Fibroblast of villous mesenchyme (primary cell): ENCODE results near the gene GNG3. TPM values are rescaled to one million over a fixed set of nuclear protein-coding genes. Genes with fewer than 3 reads are reported as not detected.

Experiments used
- DNase-seq: peaks from one replicate; pipeline ENCODE4 v3.0.0-alpha.2; 2010; ENCODE audit warnings: low read depth
- H3K4me3 ChIP-seq: 2 replicates; pipeline ENCODE4 v1.5.1; 2011; ENCODE audit warnings: low read depth, mild to moderate bottlenecking, low read length
- total RNA-seq: library from RNA; depleted of rRNA; stranded (reverse); fragments of >200 nt; gene quantifications from 2 replicates; pipeline ENCODE4 v1.2.3, GENCODE V29; 2012
- TF ChIP-seq, protein P1 (sequence below): IDR thresholded peaks from 2 replicates; pipeline ENCODE4 v1.5.1; 2012; ENCODE audit warnings: low read depth, mild to moderate bottlenecking, low read length; ENCODE audit not compliant: insufficient read depth

Gene GNG3
- total RNA-seq, 1 donor, result not detected

DNA sequence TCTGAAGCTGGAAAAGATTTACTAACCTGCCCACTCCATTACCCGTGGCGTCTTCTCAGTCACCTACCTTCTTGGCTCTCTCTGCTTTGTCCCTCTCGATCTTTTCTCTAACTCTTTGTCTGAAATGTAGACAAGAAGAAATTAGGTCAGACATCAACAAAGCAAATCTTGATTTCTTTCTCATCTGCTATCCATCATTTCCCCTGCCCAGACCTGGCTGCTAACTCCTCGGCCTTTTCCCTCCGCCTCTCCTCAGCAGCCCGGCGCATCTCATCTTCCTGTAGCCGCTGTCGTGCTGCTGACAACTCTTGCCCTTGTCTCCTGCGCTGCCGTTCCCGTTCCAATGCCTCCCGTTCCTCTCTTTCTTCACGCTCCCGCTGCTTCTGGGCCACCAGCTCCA lies 29.8 kb upstream of the GNG3 start:
- H3K4me3 ChIP-seq, result peak overlapping the region; percentile 99
- no peak for DNase-seq
- TF ChIP-seq, protein P1, sequence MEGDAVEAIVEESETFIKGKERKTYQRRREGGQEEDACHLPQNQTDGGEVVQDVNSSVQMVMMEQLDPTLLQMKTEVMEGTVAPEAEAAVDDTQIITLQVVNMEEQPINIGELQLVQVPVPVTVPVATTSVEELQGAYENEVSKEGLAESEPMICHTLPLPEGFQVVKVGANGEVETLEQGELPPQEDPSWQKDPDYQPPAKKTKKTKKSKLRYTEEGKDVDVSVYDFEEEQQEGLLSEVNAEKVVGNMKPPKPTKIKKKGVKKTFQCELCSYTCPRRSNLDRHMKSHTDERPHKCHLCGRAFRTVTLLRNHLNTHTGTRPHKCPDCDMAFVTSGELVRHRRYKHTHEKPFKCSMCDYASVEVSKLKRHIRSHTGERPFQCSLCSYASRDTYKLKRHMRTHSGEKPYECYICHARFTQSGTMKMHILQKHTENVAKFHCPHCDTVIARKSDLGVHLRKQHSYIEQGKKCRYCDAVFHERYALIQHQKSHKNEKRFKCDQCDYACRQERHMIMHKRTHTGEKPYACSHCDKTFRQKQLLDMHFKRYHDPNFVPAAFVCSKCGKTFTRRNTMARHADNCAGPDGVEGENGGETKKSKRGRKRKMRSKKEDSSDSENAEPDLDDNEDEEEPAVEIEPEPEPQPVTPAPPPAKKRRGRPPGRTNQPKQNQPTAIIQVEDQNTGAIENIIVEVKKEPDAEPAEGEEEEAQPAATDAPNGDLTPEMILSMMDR, result no peak

- peak overlapping the region; percentile 99 for H3K4me3 ChIP-seq
- TF ChIP-seq, protein P1, result no peak
- DNase-seq, result no peak
Measured at GRCh38 chr11:62678433-62678769, 29.1 kb upstream of the GNG3 start.

DNA sequence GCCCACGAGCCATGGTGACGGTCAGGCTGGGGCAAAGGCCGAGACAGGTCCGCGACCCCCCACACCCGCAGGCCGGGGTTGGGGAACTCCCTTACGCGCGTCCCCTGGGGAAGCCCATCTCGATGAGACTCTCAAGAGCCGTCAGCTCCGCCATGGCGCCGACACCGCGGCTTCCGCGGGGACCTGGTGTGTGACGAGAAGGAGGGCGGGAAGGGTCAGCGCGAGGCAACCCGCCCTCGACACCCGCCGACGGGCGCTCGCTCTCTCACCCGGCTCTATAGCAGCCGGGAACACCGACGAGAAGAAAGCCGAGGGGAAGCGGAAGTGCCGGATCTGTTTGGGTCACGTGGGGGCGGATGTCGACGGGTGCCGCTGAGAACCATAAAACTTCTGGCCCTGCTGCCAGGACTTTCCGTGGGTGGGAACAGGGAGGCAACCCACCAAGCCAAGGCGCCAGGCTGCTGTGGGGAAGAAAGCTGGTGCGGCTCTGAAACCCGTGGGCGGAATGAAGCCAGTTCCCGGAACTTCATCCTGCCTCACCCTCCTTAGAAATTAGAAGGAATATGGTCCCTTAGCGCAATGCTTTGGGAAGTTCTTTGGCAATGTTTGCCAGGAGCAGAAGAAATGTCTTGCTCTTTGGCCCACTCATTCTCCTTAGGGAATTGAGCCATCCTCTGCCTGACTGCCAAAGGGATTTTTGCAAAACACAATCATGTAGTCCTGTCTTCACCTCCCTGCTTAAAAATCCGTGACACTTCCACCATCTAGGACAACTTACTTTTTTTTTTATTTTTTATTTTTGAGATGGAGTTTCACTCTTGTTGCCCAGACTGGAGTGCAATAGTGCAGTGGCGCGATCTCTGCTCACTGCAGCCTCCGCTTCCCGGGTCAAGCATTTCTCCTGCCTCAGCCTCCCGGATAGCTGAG lies 28.4 kb upstream of the GNG3 start, which contains the start of gene UBXN1:
Gene UBXN1, minus strand, starts transcription at position 304 of the 927 bp plus-strand sequence. Its CDS starts 150 bp downstream, at position 154.
- peak within 1 kb of the TSS; percentile 99 for H3K4me3 ChIP-seq
- TF ChIP-seq, protein P1, result no peak
- DNase-seq, result peak; percentile 89

DNA sequence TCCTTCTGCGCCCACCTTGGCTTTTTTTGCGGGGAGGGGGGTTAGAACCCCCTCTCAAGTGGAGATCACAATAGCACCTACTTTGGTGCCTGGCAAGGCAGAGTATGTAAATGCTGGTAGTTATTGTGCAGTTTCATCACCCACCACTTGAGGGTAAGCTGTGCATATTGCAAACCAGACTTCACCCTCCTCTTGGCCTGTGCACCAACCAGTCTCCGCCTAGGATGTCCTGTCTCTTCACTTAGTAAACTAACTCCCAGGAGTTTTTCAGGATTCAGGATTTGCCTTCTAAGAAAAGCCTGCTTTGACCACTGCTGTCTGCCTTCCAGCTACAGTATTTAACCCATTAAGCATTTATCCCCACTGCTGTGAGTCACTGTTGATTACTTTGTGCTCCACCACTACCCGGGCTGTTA lies 26.6 kb upstream of the GNG3 start:
- DNase-seq, result peak; percentile 85
- TF ChIP-seq, protein P1, result peak; percentile 78
- H3K4me3 ChIP-seq, result no peak overlapping the region

GRCh38 chr11:62682518-62682917 lies 25.0 kb upstream of the GNG3 start:
- H3K4me3 ChIP-seq, result no peak overlapping the region
- TF ChIP-seq, protein P1, result no peak
- no peak for DNase-seq

- TF ChIP-seq, protein P1, result no peak
- H3K4me3 ChIP-seq, result peak overlapping the region; percentile 27
- no peak for DNase-seq
Measured at GRCh38 chr11:62687508-62688396, 19.7 kb upstream of the GNG3 start.
